Measurements from ENCODE around the gene PIM2.

GRCh38 chrX:48896611-48897011 lies 22.2 kb downstream of the PIM2 start:
- TF ChIP-seq CTCF (conservative IDR thresholded peaks at IDR 0.05 in 1 of 2, IDR thresholded peaks at IDR 0.05 in 1 of 2; ENCODE audit: extremely low read depth in 1 of 2, insufficient read depth in 1 of 2, low read depth in 1 of 2, low read length in 2 of 2) = no peak
- TF ChIP-seq EZH2 (IDR thresholded peaks at IDR 0.05; ENCODE audit: borderline replicate concordance, low read length) = no peak
